Central memory CD4-positive, alpha-beta T cell (primary cell): ENCODE data around the gene TENT5A.

Source experiments
- DNase-seq: peaks from one replicate; pipeline ENCODE4 v3.0.0; 2022

The TENT5A gene

DNA sequence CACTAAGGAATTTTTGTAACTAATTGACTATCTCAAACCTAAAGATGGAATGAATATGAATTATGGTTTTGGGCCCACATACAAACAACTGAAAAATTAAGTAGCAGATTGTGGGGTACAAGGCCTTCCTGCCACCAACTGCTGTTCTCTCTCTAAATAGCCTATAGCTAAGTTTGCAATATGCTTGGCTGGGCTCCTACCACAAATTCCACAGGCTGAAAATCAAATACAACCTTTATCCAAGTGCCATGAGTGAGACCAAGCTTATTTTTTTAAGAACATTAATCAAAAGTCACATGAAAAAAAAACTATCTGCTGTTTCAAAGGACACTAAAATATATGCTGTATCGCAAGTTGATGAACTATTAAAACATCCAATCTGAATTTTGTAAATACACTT, 52.1 kb downstream of the TENT5A start:
- DNase-seq = no peak

DNA sequence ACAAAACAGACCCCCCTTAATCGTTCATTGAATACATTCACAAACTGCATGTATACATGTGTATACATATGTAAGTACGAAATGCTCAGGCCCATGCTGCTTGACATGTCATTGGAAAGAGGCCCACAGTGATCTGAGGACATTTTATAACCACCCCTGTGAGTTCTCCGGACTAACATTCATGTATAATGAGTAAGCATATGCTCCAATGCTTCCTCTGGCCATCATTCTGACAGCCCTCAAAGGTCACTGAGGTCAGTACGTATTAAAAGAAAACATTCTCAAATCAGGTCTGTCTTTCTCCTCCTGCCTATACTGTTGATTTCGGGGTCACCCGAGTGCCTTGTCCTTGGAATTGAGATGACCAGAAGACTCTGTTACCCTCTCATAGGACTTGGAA, 54.9 kb downstream of the TENT5A start:
- no peak for DNase-seq

DNA sequence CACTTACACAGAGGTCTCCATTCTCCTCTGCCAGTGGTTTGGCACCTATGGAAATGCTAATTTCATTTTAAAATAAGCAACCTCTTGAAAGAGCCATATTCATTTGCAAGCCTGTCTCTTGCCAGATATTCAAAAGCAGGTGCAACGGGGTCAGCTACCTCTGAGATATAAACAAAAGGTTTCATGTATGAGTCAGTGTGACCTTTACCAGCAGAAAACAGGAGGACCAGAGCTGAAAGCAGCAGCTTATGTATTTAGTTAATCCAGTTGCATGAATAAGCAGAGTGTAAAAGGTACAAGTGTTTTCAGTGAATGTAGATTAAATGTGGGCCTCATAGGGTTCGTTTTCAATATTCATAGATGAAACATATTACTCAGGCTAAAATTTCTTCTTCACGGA, 56.0 kb downstream of the TENT5A start:
- DNase-seq = no peak
